Measurements from ENCODE around the gene SETD6.

GRCh38 chr16:58485184-58485887 is 30.0 kb upstream of the SETD6 start:
- TF ChIP-seq, protein P1, sequence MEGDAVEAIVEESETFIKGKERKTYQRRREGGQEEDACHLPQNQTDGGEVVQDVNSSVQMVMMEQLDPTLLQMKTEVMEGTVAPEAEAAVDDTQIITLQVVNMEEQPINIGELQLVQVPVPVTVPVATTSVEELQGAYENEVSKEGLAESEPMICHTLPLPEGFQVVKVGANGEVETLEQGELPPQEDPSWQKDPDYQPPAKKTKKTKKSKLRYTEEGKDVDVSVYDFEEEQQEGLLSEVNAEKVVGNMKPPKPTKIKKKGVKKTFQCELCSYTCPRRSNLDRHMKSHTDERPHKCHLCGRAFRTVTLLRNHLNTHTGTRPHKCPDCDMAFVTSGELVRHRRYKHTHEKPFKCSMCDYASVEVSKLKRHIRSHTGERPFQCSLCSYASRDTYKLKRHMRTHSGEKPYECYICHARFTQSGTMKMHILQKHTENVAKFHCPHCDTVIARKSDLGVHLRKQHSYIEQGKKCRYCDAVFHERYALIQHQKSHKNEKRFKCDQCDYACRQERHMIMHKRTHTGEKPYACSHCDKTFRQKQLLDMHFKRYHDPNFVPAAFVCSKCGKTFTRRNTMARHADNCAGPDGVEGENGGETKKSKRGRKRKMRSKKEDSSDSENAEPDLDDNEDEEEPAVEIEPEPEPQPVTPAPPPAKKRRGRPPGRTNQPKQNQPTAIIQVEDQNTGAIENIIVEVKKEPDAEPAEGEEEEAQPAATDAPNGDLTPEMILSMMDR (conservative IDR thresholded peaks at IDR 0.05 in 1 of 2, IDR thresholded peaks at IDR 0.05 in 1 of 2; ENCODE audit: extremely low read depth in 1 of 2, insufficient read depth in 1 of 2, low read depth in 1 of 2, low read length in 2 of 2) = no peak
- no peak for TF ChIP-seq EZH2 (IDR thresholded peaks at IDR 0.05; ENCODE audit: borderline replicate concordance, low read length)
